Right atrium auricular region (tissue), 2 donors: ENCODE measurements around the gene OR52E4. TPM values are rescaled to one million over a fixed set of nuclear protein-coding genes. Genes with fewer than 3 reads are reported as not detected.
A peak's percentile ranks its signal among the peaks of the same experiment; 100 is the strongest.

Source experiments
- DNase-seq: peaks from one replicate; pipeline ENCODE4 v3.0.0-alpha.2; 2019; ENCODE audit warnings: low spot score
- H3K27ac ChIP-seq, 2 donors: fragments of 200-600 bp; sonication (generic); 1 replicate in 1 of 2; 2 replicates in 1 of 2; pipeline ENCODE4 v1.5.1; 2016 to 2019
- H3K27me3 ChIP-seq, 2 donors: fragments of 200-600 bp; sonication (generic); one replicate each; pipeline versions ENCODE4 v1.5.1 to v1.6.0; 2017 to 2019
- H3K36me3 ChIP-seq: fragments of 200-600 bp; sonication (generic); one replicate; pipeline ENCODE4 v1.5.1; 2016
- H3K4me1 ChIP-seq, 2 donors: fragments of 200-600 bp; sonication (generic); one replicate each; pipeline versions ENCODE4 v1.5.1 to v1.6.0; 2017 to 2019
- H3K4me3 ChIP-seq, 2 donors: fragments of 200-600 bp; sonication (generic); 1 replicate in 1 of 2; 2 replicates in 1 of 2; pipeline ENCODE4 v1.5.1; 2017 to 2019; ENCODE audit warnings: mild to moderate bottlenecking in 1 of 2, moderate library complexity in 1 of 2
- H3K9me3 ChIP-seq, 2 donors: fragments of 200-600 bp; sonication (generic); one replicate each; pipeline ENCODE4 v1.5.1; 2019
- CTCF ChIP-seq, 2 donors: fragments of 200-600 bp; sonication (generic); IDR thresholded peaks; one replicate each; pipeline ENCODE4 v1.5.1; 2019; ENCODE audit warnings: antibody characterized with exemption in 2 of 2
- total RNA-seq, 2 donors: library from RNA; depleted of rRNA; stranded (reverse); fragments of >200 nt; gene quantifications; one replicate each; pipeline ENCODE4 v1.1.0, GENCODE V29; 2016

OR52E4 gene
- total RNA-seq, 2 donors from 2014 or later: not detected

- no peaks in the 10 kb centered on the region for H3K27me3 ChIP-seq
- H3K9me3 ChIP-seq: no peaks in the 10 kb centered on the region
- H3K4me3 ChIP-seq: no peak overlapping the region
- H3K27ac ChIP-seq: no peak overlapping the region
- no peak for DNase-seq
- no peak for TF ChIP-seq CTCF (IDR thresholded peaks at IDR 0.05)
- H3K4me1 ChIP-seq: no peaks in the 10 kb centered on the region
- H3K36me3 ChIP-seq: no peaks in the 10 kb centered on the region
These were observed 6.7 kb downstream of the OR52E4 start for GRCh38 chr11:5887172-5887571.

- Histone ChIP-seq H3K4me1 (no peaks in the 10 kb centered on the region), H3K4me3 (no peak overlapping the region), H3K27me3 (no peaks in the 10 kb centered on the region), H3K27ac (no peak overlapping the region), H3K9me3 (no peaks in the 10 kb centered on the region), H3K36me3 (no peaks in the 10 kb centered on the region)
- DNase-seq: no peak
- no peak for TF ChIP-seq CTCF (IDR thresholded peaks at IDR 0.05)
These were observed 7.2 kb downstream of the OR52E4 start for GRCh38 chr11:5887661-5888060.

GRCh38 chr11:5891216-5891800 is 10.9 kb downstream of the OR52E4 start:
- Histone ChIP-seq H3K27ac (no peak overlapping the region), H3K4me3 (no peak overlapping the region), H3K4me1 (no peaks in the 10 kb centered on the region), H3K9me3 (no peaks in the 10 kb centered on the region), H3K36me3 (no peaks in the 10 kb centered on the region), H3K27me3 (no peaks in the 10 kb centered on the region)
- TF ChIP-seq CTCF (IDR thresholded peaks at IDR 0.05): peak in 1 of 2 donors; percentile 65
- no peak for DNase-seq

- TF ChIP-seq CTCF (IDR thresholded peaks at IDR 0.05): no peak
- no peaks in the 10 kb centered on the region for H3K36me3 ChIP-seq
- H3K27me3 ChIP-seq: no peaks in the 10 kb centered on the region
- no peak for DNase-seq
- no peaks in the 10 kb centered on the region for H3K9me3 ChIP-seq
- no peak within 1 kb of the TSS for H3K27ac ChIP-seq
- H3K4me1 ChIP-seq: no peaks in the 10 kb centered on the region
- no peak within 1 kb of the TSS for H3K4me3 ChIP-seq
These were observed 12.5 kb downstream of the OR52E4 start, which contains the start of gene OR52E5 for GRCh38 chr11:5892908-5893307. Gene OR52E5, plus strand, starts transcription at chr11:5893208. Its CDS starts 7,569 bp downstream, at chr11:5900777.

GRCh38 chr11:5899534-5899933 is 19.1 kb downstream of the OR52E4 start:
- Histone ChIP-seq H3K27ac (no peak overlapping the region), H3K4me3 (no peak overlapping the region), H3K36me3 (no peaks in the 10 kb centered on the region), H3K27me3 (no peaks in the 10 kb centered on the region), H3K9me3 (no peaks in the 10 kb centered on the region), H3K4me1 (no peaks in the 10 kb centered on the region)
- TF ChIP-seq CTCF (IDR thresholded peaks at IDR 0.05): no peak
- DNase-seq: no peak

GRCh38 chr11:5910540-5910939 is 30.1 kb downstream of the OR52E4 start:
- DNase-seq: no peak
- no peak overlapping the region for H3K27ac ChIP-seq
- TF ChIP-seq CTCF (IDR thresholded peaks at IDR 0.05): no peak
- H3K4me1 ChIP-seq: no peaks in the 10 kb centered on the region
- H3K9me3 ChIP-seq: peaks cover 0 to 5% of the 10 kb centered on the region in 2 donors
- no peaks in the 10 kb centered on the region for H3K27me3 ChIP-seq
- H3K4me3 ChIP-seq: no peak overlapping the region
- no peaks in the 10 kb centered on the region for H3K36me3 ChIP-seq
